Caco-2 (cell line): Measurements from ENCODE around the gene ADGRV1. TPM values are rescaled to one million over a fixed set of nuclear protein-coding genes. Genes with fewer than 3 reads are reported as not detected.

ENCODE experiments used
- BruUV-seq: library from RNA; stranded (reverse); fragments of 400-500 nt; replicated peaks from 2 replicates; lab custom pipeline; 2021; lab: Mats Ljungman, UMichigan
- CTCF ChIA-PET: fragments of 300-600 bp; sonication (Branson Sonifier 250); formaldehyde crosslinking; loops from one replicate; lab custom pipeline; 2022; ENCODE audit warnings: antibody characterized with exemption; lab: Charles Lee
- POLR2A ChIA-PET: fragments of 300-600 bp; sonication (Branson Sonifier 250); formaldehyde crosslinking; loops from one replicate; lab custom pipeline; 2022; ENCODE audit warnings: antibody characterized with exemption; lab: Charles Lee
- DNase-seq, 2 experiments: peaks; one replicate each; pipeline versions ENCODE4 v3.0.0 to v3.0.0-alpha.2; 2020 to 2022
- H3K27me3 ChIP-seq: replicated peaks from 2 replicates; pipeline ENCODE4 v1.6.0; 2011; ENCODE audit warnings: low read length; ENCODE audit not compliant: control insufficient read depth, insufficient read depth
- H3K36me3 ChIP-seq: 2 replicates; pipeline ENCODE4 v1.5.1; 2011; ENCODE audit warnings: low read length; ENCODE audit not compliant: control insufficient read depth, insufficient read depth
- H3K4me1 ChIP-seq: fragments of 250-450 bp; sonication (Bioruptor Pico); 2 replicates; pipeline ENCODE4 v1.5.1; 2020; ENCODE audit warnings: mild to moderate bottlenecking
- H3K4me3 ChIP-seq: 2 replicates; pipeline ENCODE4 v1.5.1; 2011; ENCODE audit warnings: low read depth, mild to moderate bottlenecking, control low read depth, low read length
- H3K9me3 ChIP-seq: fragments of 250-450 bp; sonication (Bioruptor Pico); 2 replicates; pipeline ENCODE4 v1.5.1; 2020; ENCODE audit warnings: mild to moderate bottlenecking, moderate library complexity
- H3K27ac Mint-ChIP-seq: one replicate; pipeline ENCODE4 v1.8.0; 2022; ENCODE audit warnings: mixed read lengths; ENCODE audit not compliant: unreplicated experiment
- H3K27me3 Mint-ChIP-seq: one replicate; pipeline ENCODE4 v1.8.0; 2022; ENCODE audit warnings: mixed read lengths; ENCODE audit not compliant: insufficient read depth, unreplicated experiment
- H3K36me3 Mint-ChIP-seq: one replicate; pipeline ENCODE4 v1.8.0; 2022; ENCODE audit warnings: mild to moderate bottlenecking, mixed read lengths; ENCODE audit not compliant: insufficient read depth, unreplicated experiment
- H3K4me1 Mint-ChIP-seq: one replicate; pipeline ENCODE4 v1.8.0; 2022; ENCODE audit warnings: low read depth, mixed read lengths; ENCODE audit not compliant: unreplicated experiment
- H3K4me3 Mint-ChIP-seq: one replicate; pipeline ENCODE4 v1.8.0; 2022; ENCODE audit warnings: mild to moderate bottlenecking, moderate library complexity, mixed read lengths; ENCODE audit not compliant: unreplicated experiment
- H3K9me3 Mint-ChIP-seq: one replicate; pipeline ENCODE4 v1.8.0; 2022; ENCODE audit warnings: mixed read lengths; ENCODE audit not compliant: unreplicated experiment
- intact Hi-C: fragments of 100-400 bp; cut with micrococcal nuclease; formaldehyde crosslinking; loops from one replicate; pipeline ENCODE4 v1.10.0; 2022; ENCODE audit not compliant: unreplicated experiment
- total RNA-seq: library from RNA; stranded (reverse); gene quantifications from 2 replicates; pipeline ENCODE4 v1.2.3, GENCODE V29; 2022
- TF ChIP-seq, protein P1 (sequence below), 2 experiments: fragments of 200-600 bp in 1 of 2; IDR thresholded peaks; 1 replicate in 1 of 2; 2 replicates in 1 of 2; pipeline versions ENCODE4 v1.5.1 to v1.8.0; 2011 to 2022; ENCODE audit warnings: antibody characterized with exemption in 1 of 2, control low read depth in 1 of 2, inconsistent platforms in 1 of 2, low read depth in 1 of 2, low read length in 1 of 2, mild to moderate bottlenecking in 1 of 2, moderate library complexity in 1 of 2; ENCODE audit not compliant: insufficient read depth in 1 of 2, severe bottlenecking in 1 of 2, unreplicated experiment in 1 of 2

ADGRV1 gene
- total RNA-seq, 1 experiment from 2014 or later, result 23.2 TPM

DNA sequence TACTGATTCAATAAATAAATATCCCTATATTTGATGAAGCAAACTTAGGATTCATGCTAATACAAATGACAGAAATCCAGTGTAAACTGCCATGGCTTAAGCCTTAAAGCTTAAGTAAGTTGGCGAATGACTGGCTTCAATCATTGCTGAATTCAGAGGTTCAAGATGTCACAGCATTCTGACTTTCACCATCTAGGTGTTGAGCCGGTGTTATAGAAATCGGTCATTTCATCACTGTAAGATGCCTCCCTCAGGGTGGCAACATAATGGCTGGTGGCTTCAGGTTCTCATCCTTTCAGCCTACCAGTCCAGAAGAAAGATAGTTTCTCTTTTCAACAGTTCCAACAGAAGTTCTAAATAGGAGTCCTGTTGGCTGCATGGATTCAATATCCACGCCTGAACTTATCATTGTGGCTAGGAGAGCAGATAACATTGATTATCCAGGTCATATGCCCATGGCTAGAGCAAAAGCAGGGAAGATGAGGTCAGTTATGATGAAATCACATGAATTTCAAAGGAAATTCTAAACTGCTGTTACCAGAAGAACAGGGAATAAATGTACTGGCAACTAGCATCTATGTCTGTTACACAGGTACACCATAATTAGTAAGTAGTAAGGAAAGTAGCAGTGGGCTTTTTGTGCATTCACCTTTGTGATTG, 460.2 kb downstream of the ADGRV1 start:
- no TSS peak for BruUV-seq
- ChIA-PET CTCF (no interaction called here), POLR2A (no interaction called here)
- Histone ChIP-seq H3K36me3 (no peaks in the 10 kb centered on the region), H3K27me3 (no peaks in the 10 kb centered on the region), H3K4me3 (no peak overlapping the region), H3K4me1 (no peaks in the 10 kb centered on the region), H3K9me3 (0 out of 2 replicates have a peak, but pooled peaks cover 5% of the 10 kb centered on the region)
- TF ChIP-seq, protein P1, sequence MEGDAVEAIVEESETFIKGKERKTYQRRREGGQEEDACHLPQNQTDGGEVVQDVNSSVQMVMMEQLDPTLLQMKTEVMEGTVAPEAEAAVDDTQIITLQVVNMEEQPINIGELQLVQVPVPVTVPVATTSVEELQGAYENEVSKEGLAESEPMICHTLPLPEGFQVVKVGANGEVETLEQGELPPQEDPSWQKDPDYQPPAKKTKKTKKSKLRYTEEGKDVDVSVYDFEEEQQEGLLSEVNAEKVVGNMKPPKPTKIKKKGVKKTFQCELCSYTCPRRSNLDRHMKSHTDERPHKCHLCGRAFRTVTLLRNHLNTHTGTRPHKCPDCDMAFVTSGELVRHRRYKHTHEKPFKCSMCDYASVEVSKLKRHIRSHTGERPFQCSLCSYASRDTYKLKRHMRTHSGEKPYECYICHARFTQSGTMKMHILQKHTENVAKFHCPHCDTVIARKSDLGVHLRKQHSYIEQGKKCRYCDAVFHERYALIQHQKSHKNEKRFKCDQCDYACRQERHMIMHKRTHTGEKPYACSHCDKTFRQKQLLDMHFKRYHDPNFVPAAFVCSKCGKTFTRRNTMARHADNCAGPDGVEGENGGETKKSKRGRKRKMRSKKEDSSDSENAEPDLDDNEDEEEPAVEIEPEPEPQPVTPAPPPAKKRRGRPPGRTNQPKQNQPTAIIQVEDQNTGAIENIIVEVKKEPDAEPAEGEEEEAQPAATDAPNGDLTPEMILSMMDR (IDR thresholded peaks at IDR 0.05; ENCODE audit: insufficient read depth in 1 of 2, low read depth in 1 of 2, low read length in 1 of 2, severe bottlenecking in 1 of 2, unreplicated experiment in 1 of 2), result no peak
- intact Hi-C loops, result no loop called here
- H3K27ac Mint-ChIP-seq, result no peak overlapping the region
- H3K36me3 Mint-ChIP-seq, result peaks cover 6% of the 10 kb centered on the region
- H3K4me1 Mint-ChIP-seq, result no peaks in the 10 kb centered on the region
- H3K9me3 Mint-ChIP-seq, result peaks cover 15% of the 10 kb centered on the region
- H3K4me3 Mint-ChIP-seq, result no peak overlapping the region
- no peak for DNase-seq
- H3K27me3 Mint-ChIP-seq, result no peaks in the 10 kb centered on the region

DNA sequence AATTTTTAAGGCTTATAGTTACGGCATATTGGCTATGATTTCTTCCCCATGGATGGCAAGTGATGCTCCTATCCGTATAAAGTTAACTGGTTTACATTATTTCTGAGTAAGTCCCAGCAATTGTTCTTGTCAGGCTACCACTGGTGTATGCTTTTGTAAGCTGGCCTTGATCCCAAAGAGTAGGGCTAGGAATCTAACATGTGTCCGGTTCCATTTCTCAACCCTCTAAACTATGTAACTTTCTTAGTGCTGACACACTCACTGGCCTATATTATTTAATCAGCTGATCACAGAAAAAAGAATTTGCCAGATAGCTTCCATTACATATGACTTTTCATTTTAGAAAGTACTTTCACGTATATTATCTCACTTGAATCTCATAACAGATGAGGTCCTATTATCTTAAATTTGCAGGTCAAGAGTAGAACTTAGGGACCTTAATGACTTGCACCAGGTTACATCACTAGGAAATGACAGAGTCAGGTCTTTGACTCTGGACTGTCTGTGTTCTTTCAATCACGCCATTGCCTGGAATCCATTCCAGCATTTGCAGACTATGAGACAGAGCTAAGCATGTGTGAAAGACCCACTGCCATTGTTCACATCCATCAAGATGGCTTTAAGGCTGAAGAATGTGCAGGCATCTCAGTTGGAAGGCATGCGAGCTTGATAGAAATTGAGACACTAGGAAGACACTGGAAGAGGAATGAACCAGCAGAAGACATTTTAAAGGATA, 461.6 kb downstream of the ADGRV1 start:
- H3K4me1 ChIP-seq, result no peaks in the 10 kb centered on the region
- no peak for DNase-seq
- H3K27me3 ChIP-seq, result no peaks in the 10 kb centered on the region
- H3K27me3 Mint-ChIP-seq, result no peaks in the 10 kb centered on the region
- H3K9me3 ChIP-seq, result no peaks in the 10 kb centered on the region
- ChIA-PET POLR2A (no interaction called here), CTCF (no interaction called here)
- H3K4me3 ChIP-seq, result no peak overlapping the region
- H3K4me1 Mint-ChIP-seq, result no peaks in the 10 kb centered on the region
- no peaks in the 10 kb centered on the region for H3K36me3 ChIP-seq
- H3K36me3 Mint-ChIP-seq, result peaks cover 2% of the 10 kb centered on the region
- BruUV-seq, result no TSS peak
- H3K4me3 Mint-ChIP-seq, result no peak overlapping the region
- TF ChIP-seq, protein P1 (IDR thresholded peaks at IDR 0.05; ENCODE audit: insufficient read depth in 1 of 2, low read depth in 1 of 2, low read length in 1 of 2, severe bottlenecking in 1 of 2, unreplicated experiment in 1 of 2), result no peak
- H3K27ac Mint-ChIP-seq, result no peak overlapping the region
- intact Hi-C loops, result no loop called here
- H3K9me3 Mint-ChIP-seq, result peaks cover 6% of the 10 kb centered on the region

DNA sequence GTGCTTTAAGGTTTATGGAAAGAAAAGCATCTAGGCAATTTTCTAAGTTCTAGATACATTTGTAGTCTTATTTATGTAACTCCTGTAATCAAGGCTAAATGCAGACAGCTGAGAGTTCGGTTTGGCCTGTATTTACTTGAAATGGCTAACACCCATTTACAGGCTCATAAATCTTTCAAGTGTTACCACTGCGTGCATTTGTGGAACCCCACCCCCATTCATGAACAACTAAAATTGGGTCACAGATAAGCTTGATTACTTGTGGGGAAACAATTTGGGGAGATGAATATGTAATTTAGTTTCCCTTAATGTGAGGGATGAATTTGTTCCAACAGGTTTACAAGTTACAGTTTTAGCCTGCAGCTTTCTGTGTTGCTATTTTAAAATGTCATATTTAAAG, 463.9 kb downstream of the ADGRV1 start:
- H3K27ac Mint-ChIP-seq, result no peak overlapping the region
- no TSS peak for BruUV-seq

More for the DNA sequence above, 463.9 kb downstream of the ADGRV1 start:
- Histone ChIP-seq H3K4me3 (no peak overlapping the region), H3K9me3 (no peaks in the 10 kb centered on the region), H3K27me3 (no peaks in the 10 kb centered on the region), H3K4me1 (peaks cover 6% of the 10 kb centered on the region), H3K36me3 (no peaks in the 10 kb centered on the region)
- H3K4me3 Mint-ChIP-seq, result no peak overlapping the region
- peaks cover 8% of the 10 kb centered on the region for H3K4me1 Mint-ChIP-seq
- POLR2A ChIA-PET, result no interaction called here
- no peaks in the 10 kb centered on the region for H3K9me3 Mint-ChIP-seq
- DNase-seq, result no peak
- TF ChIP-seq, protein P1 (IDR thresholded peaks at IDR 0.05; ENCODE audit: insufficient read depth in 1 of 2, low read depth in 1 of 2, low read length in 1 of 2, severe bottlenecking in 1 of 2, unreplicated experiment in 1 of 2), result no peak
- H3K27me3 Mint-ChIP-seq, result no peaks in the 10 kb centered on the region
- no peaks in the 10 kb centered on the region for H3K36me3 Mint-ChIP-seq
- intact Hi-C loops, result no loop called here
- CTCF ChIA-PET, result no interaction called here
